ENCODE results near the gene CRTC3. TPM values are rescaled to one million over a fixed set of nuclear protein-coding genes. Genes with fewer than 3 reads are reported as not detected.

Gene CRTC3
- total RNA-seq, 2 donors from 2014 or later, result 73.2 to 77.3 TPM

DNA sequence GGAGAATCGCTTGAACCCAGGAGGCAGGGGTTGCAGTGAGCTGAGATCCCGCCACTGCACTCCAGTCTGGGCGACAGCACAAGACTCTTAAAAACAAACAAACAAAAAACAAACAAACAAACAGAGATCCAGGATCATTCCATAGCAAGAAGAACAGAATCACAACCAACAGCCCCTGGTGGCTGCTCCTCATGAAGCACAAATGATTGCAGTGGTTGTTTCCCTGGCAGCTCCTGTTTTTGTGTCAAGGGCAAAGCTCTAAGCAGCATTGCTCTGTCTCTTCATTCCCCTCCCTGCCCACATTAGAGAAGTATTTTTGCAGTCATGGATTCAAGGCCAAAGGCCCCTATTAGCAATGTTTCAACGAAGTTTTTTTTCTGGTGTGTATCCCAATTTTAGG is 161.6 kb downstream of the CRTC3 start:
- H3K4me1 Mint-ChIP-seq (ENCODE audit: low read depth), result peaks cover 35% of the 10 kb centered on the region
- no peak for ATAC-seq (replicated peaks in 1 of 2)
- H3K4me3 Mint-ChIP-seq, result no peak overlapping the region
- no peak overlapping the region for H3K27ac Mint-ChIP-seq
- no peak for DNase-seq
- H3K27me3 Mint-ChIP-seq (ENCODE audit: low read depth), result no peaks in the 10 kb centered on the region
- peaks cover 0 to 4% of the 10 kb centered on the region in 2 donors for H3K36me3 Mint-ChIP-seq (ENCODE audit: insufficient read depth in 2 of 2)
- no peaks in the 10 kb centered on the region for H3K9me3 Mint-ChIP-seq

DNA sequence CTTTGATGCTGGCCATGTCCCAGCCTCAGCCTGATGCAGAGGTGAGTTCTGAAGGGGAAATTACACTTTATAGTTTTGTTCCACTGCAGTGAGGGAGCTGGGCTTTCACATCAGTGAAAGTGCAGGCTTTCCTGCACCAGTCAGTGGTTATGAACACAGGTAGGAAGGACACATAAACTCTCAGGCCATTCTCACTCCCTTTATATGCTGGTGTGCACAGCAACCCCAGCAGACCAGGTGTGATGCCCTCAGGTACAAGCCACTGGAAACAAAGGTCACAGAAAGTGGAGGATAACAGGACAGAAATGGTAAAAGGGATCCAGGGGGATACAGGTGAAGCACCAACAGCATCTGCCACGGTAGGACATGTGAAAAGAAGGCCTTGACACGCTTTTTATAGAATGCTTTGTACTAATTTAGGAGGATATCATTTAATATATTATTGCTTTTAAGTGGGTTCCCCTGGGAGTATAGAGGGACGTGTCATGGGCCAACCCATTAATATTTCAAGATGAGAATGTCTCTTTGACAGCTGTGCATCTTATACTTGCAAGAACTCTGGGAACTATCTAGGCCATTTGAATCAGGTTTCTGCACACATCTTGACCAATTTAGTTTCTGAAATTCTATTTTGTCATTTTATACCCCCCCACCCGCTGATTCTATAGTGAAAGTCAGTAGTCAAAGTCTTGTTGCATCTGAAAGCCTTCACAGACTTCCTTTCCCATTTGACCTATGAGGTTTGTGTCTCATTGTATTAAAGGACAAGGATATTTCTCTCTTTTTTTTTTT is 162.5 kb downstream of the CRTC3 start:
- no peak for ATAC-seq (replicated peaks in 1 of 2)
- H3K27ac Mint-ChIP-seq, result no peak overlapping the region
- H3K27me3 Mint-ChIP-seq (ENCODE audit: low read depth), result no peaks in the 10 kb centered on the region
- DNase-seq, result no peak
- H3K4me1 Mint-ChIP-seq (ENCODE audit: low read depth), result peaks cover 35% of the 10 kb centered on the region
- no peaks in the 10 kb centered on the region for H3K9me3 Mint-ChIP-seq
- H3K4me3 Mint-ChIP-seq, result no peak overlapping the region
- peaks cover 0 to 4% of the 10 kb centered on the region in 2 donors for H3K36me3 Mint-ChIP-seq (ENCODE audit: insufficient read depth in 2 of 2)

Other genes with a start within 250 kb of the CRTC3 start
- gene ZNF774, start 177.6 kb upstream of the CRTC3 start, total RNA-seq, result 1 to 10 TPM in 1 of 2 donors, under 1 TPM in 1; 0.60 to 2.7 TPM
- gene IQGAP1, start 141.7 kb upstream of the CRTC3 start, total RNA-seq, result 100 to 1,000 TPM; 177 to 184 TPM
- 100 to 1,000 TPM in 1 of 2 donors, 10 to 100 TPM in 1; 90.9 to 101 TPM for gene BLM, start 187.4 kb downstream of the CRTC3 start, total RNA-seq